Tibial artery (tissue), 4 donors: ENCODE results near the gene TUBGCP3.

ENCODE experiments used
- DNase-seq, 2 donors: peaks; one replicate each; pipeline ENCODE4 v3.0.0-alpha.2; 2019
- H3K27ac ChIP-seq, 2 donors: fragments of 200-600 bp; sonication (generic) in 1 of 2; 1 replicate in 1 of 2; 2 replicates in 1 of 2; pipeline ENCODE4 v1.5.1; 2018 to 2019; ENCODE audit warnings: mild to moderate bottlenecking in 1 of 2
- H3K27me3 ChIP-seq, 2 donors: fragments of 200-600 bp; sonication (generic) in 1 of 2; one replicate each; pipeline versions ENCODE4 v1.5.1 to v1.6.0; 2016 to 2019
- H3K36me3 ChIP-seq, 3 donors: fragments of 200-600 bp; sonication (generic) in 2 of 3; one replicate each; pipeline ENCODE4 v1.5.1; 2016 to 2019; ENCODE audit warnings: mild to moderate bottlenecking in 2 of 3
- H3K4me1 ChIP-seq, 4 donors: fragments of 200-600 bp; sonication (generic) in 2 of 4; 1 replicate in 3 of 4; 2 replicates in 1 of 4; pipeline ENCODE4 v1.5.1; 2016 to 2019
- H3K4me3 ChIP-seq, 2 donors: fragments of 200-600 bp; sonication (generic) in 1 of 2; 1 replicate in 1 of 2; 2 replicates in 1 of 2; pipeline ENCODE4 v1.5.1; 2018 to 2019; ENCODE audit warnings: mild to moderate bottlenecking in 2 of 2
- H3K9me3 ChIP-seq, 3 donors: fragments of 200-600 bp; sonication (generic) in 1 of 3; one replicate each; pipeline ENCODE4 v1.5.1; 2016 to 2019
- CTCF ChIP-seq, 2 experiments: fragments of 200-600 bp in 1 of 2; fragments of 450-650 bp in 1 of 2; IDR thresholded peaks; one replicate each; pipeline ENCODE4 v1.5.1; 2017 to 2019; ENCODE audit warnings: antibody characterized with exemption in 2 of 2, mild to moderate bottlenecking in 1 of 2, moderate library complexity in 1 of 2
- intact Hi-C: fragments of 100-400 bp; cut with DNase I; formaldehyde crosslinking; loops from one replicate; pipeline ENCODE4 v1.15.0; 2023; ENCODE audit warnings: low total_unique reads

The TUBGCP3 gene

GRCh38 chr13:112444416-112445399 is 143.2 kb downstream of the TUBGCP3 start:
- intact Hi-C loops = loop anchor here (5.0 kb wide), 1 partner anchor 972 kb away; no protein-coding TSS in a partner anchor
- no peaks in the 10 kb centered on the region for H3K36me3 ChIP-seq
- H3K4me3 ChIP-seq = no peak overlapping the region
- no peak overlapping the region for H3K27ac ChIP-seq
- TF ChIP-seq CTCF (IDR thresholded peaks at IDR 0.05) = no peak
- peaks cover 0 to 50% of the 10 kb centered on the region in 2 donors for H3K27me3 ChIP-seq
- no peaks in the 10 kb centered on the region for H3K9me3 ChIP-seq
- no peaks in the 10 kb centered on the region for H3K4me1 ChIP-seq
- DNase-seq = peak; percentile 12 to 59

- Histone ChIP-seq H3K4me3 (no peak overlapping the region), H3K27me3 (peaks cover 0 to 50% of the 10 kb centered on the region in 2 donors), H3K36me3 (no peaks in the 10 kb centered on the region), H3K9me3 (no peaks in the 10 kb centered on the region), H3K27ac (no peak overlapping the region), H3K4me1 (no peaks in the 10 kb centered on the region)
- intact Hi-C loops = loop anchor here (5.0 kb wide), 1 partner anchor 972 kb away; no protein-coding TSS in a partner anchor
- peak; percentile 58 to 73 for TF ChIP-seq CTCF (IDR thresholded peaks at IDR 0.05)
- peak; percentile 20 to 62 for DNase-seq
Measured at GRCh38 chr13:112443995-112444311, 144.0 kb downstream of the TUBGCP3 start.

GRCh38 chr13:112443191-112443994 is 144.6 kb downstream of the TUBGCP3 start:
- intact Hi-C loops = loop anchor here (5.0 kb wide), 1 partner anchor 971 kb away; no protein-coding TSS in a partner anchor
- Histone ChIP-seq H3K9me3 (no peaks in the 10 kb centered on the region), H3K27ac (no peak overlapping the region), H3K27me3 (peaks cover 0 to 50% of the 10 kb centered on the region in 2 donors), H3K36me3 (no peaks in the 10 kb centered on the region), H3K4me1 (no peaks in the 10 kb centered on the region), H3K4me3 (no peak overlapping the region)
- no peak for TF ChIP-seq CTCF (IDR thresholded peaks at IDR 0.05)
- DNase-seq = no peak

GRCh38 chr13:112442483-112443090 is 145.4 kb downstream of the TUBGCP3 start:
- Histone ChIP-seq H3K9me3 (peaks cover 0 to 4% (median 0%) of the 10 kb centered on the region in 3 donors), H3K4me1 (no peaks in the 10 kb centered on the region), H3K36me3 (no peaks in the 10 kb centered on the region), H3K27ac (no peak overlapping the region), H3K27me3 (peaks cover 0 to 50% of the 10 kb centered on the region in 2 donors), H3K4me3 (no peak overlapping the region)
- intact Hi-C loops = loop anchor here (5.0 kb wide), 1 partner anchor 970 kb away; no protein-coding TSS in a partner anchor
- no peak for TF ChIP-seq CTCF (IDR thresholded peaks at IDR 0.05)
- DNase-seq = no peak

GRCh38 chr13:112441779-112442310 is 146.1 kb downstream of the TUBGCP3 start:
- H3K27ac ChIP-seq = no peak overlapping the region
- no peaks in the 10 kb centered on the region for H3K4me1 ChIP-seq
- intact Hi-C loops = loop anchor here (5.0 kb wide), 1 partner anchor 970 kb away; no protein-coding TSS in a partner anchor
- peaks cover 0 to 4% (median 0%) of the 10 kb centered on the region in 3 donors for H3K9me3 ChIP-seq
- H3K36me3 ChIP-seq = no peaks in the 10 kb centered on the region
- H3K27me3 ChIP-seq = peaks cover 0 to 50% of the 10 kb centered on the region in 2 donors
- DNase-seq = no peak
- no peak overlapping the region for H3K4me3 ChIP-seq
- no peak for TF ChIP-seq CTCF (IDR thresholded peaks at IDR 0.05)
